K562 (cell line): Measurements from ENCODE around the gene NME4. TPM values are rescaled to one million over a fixed set of nuclear protein-coding genes. Genes with fewer than 3 reads are reported as not detected.

Experiments used
- CEBPB ChIP-seq: fragments of 450-650 bp; IDR thresholded peaks from 2 replicates; pipeline ENCODE4 v1.6.1; 2016; ENCODE audit warnings: missing genetic modification characterization, missing compliant biosample characterization
- CTCFL ChIP-seq: IDR thresholded peaks from 2 replicates; pipeline ENCODE4 v1.6.1; 2011; ENCODE audit warnings: borderline replicate concordance, low read depth, mild to moderate bottlenecking, moderate library complexity, low read length; ENCODE audit not compliant: insufficient read depth, poor library complexity, severe bottlenecking
- DIDO1 ChIP-seq: fragments of 450-650 bp; IDR thresholded peaks from 2 replicates; pipeline ENCODE4 v1.6.1; 2016; ENCODE audit warnings: low read depth, missing biosample characterization, missing genetic modification characterization
- E2F8 ChIP-seq: fragments of 450-650 bp; IDR thresholded peaks from 2 replicates; pipeline ENCODE4 v1.7.1; 2018; ENCODE audit warnings: mild to moderate bottlenecking, low read depth; ENCODE audit not compliant: partially characterized antibody
- GTF2A2 ChIP-seq: IDR thresholded peaks from 2 replicates; pipeline ENCODE4 v1.6.1; 2016; ENCODE audit warnings: mild to moderate bottlenecking, missing genetic modification characterization, missing compliant biosample characterization
- KLF6 ChIP-seq: fragments of 250-450 bp; sonication (Bioruptor Pico); IDR thresholded peaks from 2 replicates; pipeline ENCODE4 v1.4.0; 2020; ENCODE audit warnings: mild to moderate bottlenecking, moderate library complexity, borderline replicate concordance
- LARP7 ChIP-seq: fragments of 450-650 bp; IDR thresholded peaks from 2 replicates; pipeline ENCODE4 v1.6.1; 2016
- MAZ ChIP-seq, 2 experiments: fragments of 450-650 bp in 1 of 2; sonication (generic) in 1 of 2; formaldehyde crosslinking; IDR thresholded peaks in 1 of 2; conservative IDR thresholded peaks in 1 of 2; 2 replicates each; pipeline versions ENCODE4 v1.4.0 to v1.5.0; 2020; ENCODE audit warnings: mild to moderate bottlenecking in 1 of 2, missing genetic modification reagents in 1 of 2
- MED1 ChIP-seq: sonication (generic); formaldehyde crosslinking; IDR thresholded peaks from 2 replicates; pipeline ENCODE4 v1.8.1; 2023; ENCODE audit warnings: missing genetic modification reagents, borderline replicate concordance
- MYC ChIP-seq, 2 experiments: fragments of 250-450 bp in 1 of 2; sonication (Bioruptor Pico) in 1 of 2; IDR thresholded peaks; 2 replicates each; pipeline versions ENCODE4 v1.5.1 to v1.6.1; 2012 to 2021; ENCODE audit warnings: low read depth in 2 of 2, borderline replicate concordance in 1 of 2, improper control_type of control experiment in 1 of 2, low read length in 1 of 2, mild to moderate bottlenecking in 1 of 2, moderate library complexity in 1 of 2
- NFE2 ChIP-seq: IDR thresholded peaks from 2 replicates; pipeline ENCODE4 v1.6.1; 2014; ENCODE audit warnings: antibody characterized with exemption, low read depth
- PHB ChIP-seq: fragments of 250-450 bp; sonication (Bioruptor Pico); IDR thresholded peaks from 2 replicates; pipeline ENCODE4 v1.5.0; 2021
- POLR3A ChIP-seq: IDR thresholded peaks from 2 replicates; pipeline ENCODE4 v1.6.1; 2011; ENCODE audit warnings: borderline replicate concordance, mild to moderate bottlenecking, moderate library complexity; ENCODE audit not compliant: insufficient read length, insufficient read depth; ENCODE audit errors: extremely low read depth
- PTRF ChIP-seq: fragments of 450-650 bp; IDR thresholded peaks from 2 replicates; pipeline ENCODE4 v1.6.1; 2016; ENCODE audit warnings: mild to moderate bottlenecking, missing genetic modification characterization, missing compliant biosample characterization
- RBM22 ChIP-seq: fragments of 200-400 bp; formaldehyde crosslinking; IDR thresholded peaks from 2 replicates; pipeline ENCODE4 v1.6.1; 2018; ENCODE audit warnings: low read length, low read depth; ENCODE audit not compliant: poor library complexity, severe bottlenecking
- YY1 ChIP-seq, 3 experiments: IDR thresholded peaks; 2 replicates each; pipeline ENCODE4 v1.6.1; 2011; ENCODE audit warnings: low read length in 2 of 3, mild to moderate bottlenecking in 2 of 3, moderate library complexity in 2 of 3, borderline replicate concordance in 1 of 3, control low read depth in 1 of 3, low read depth in 1 of 3; ENCODE audit not compliant: insufficient read depth in 3 of 3, insufficient replicate concordance in 2 of 3, control insufficient read depth in 1 of 3, insufficient read length in 1 of 3; ENCODE audit errors: extremely low read depth in 1 of 3
- ZFP91 ChIP-seq: sonication (generic); formaldehyde crosslinking; IDR thresholded peaks from 2 replicates; pipeline ENCODE4 v1.8.0; 2022; ENCODE audit warnings: mild to moderate bottlenecking, missing genetic modification reagents
- ZNF507 ChIP-seq: conservative IDR thresholded peaks from 2 replicates; pipeline ENCODE4 v1.6.1; 2017; ENCODE audit warnings: missing genetic modification characterization, missing compliant biosample characterization
- polyA plus RNA-seq, 8 experiments: library from polyadenylated mRNA; depleted of rRNA in 4 of 8; stranded (reverse) in 5 of 8; unstranded in 3 of 8; fragments of >200 nt; fragmentation: Nextera tagmentation in 2 of 8; fragmentation: Illumina TruSeq in 1 of 8; extraction: Ambion mirVana in 2 of 8; extraction: Trizol in 1 of 8; gene quantifications; 2 replicates each; pipeline versions ENCODE4 v1.2.1 to v1.2.3, GENCODE V29; 2011 to 2014; ENCODE audit warnings: inconsistent platforms in 1 of 8, missing spikeins in 1 of 8
- total RNA-seq, 7 experiments: library from RNA; depleted of rRNA in 6 of 7; stranded (reverse); fragments of >200 nt in 6 of 7; fragmentation: Illumina TruSeq in 2 of 7; extraction: Trizol in 2 of 7; gene quantifications; 2 replicates each; pipeline versions ENCODE4 v1.2.1 to v1.2.3, GENCODE V29; 2011 to 2021; ENCODE audit warnings: low replicate concordance in 1 of 7

Gene NME4
- total and polyA plus RNA-seq, 9 of the 15 experiments (the other 6 are each of a cell fraction or from before 2014, with no cell fraction given), result 15.4 to 264 (median 139) TPM

- TF ChIP-seq ZFP91 (CRISPR knock-in tag), result no peak
- TF ChIP-seq DIDO1 (tag), result no peak
- TF ChIP-seq GTF2A2 (tag), result no peak
- no peak for TF ChIP-seq CEBPB (tag)
- TF ChIP-seq PHB, result no peak
- no peak for TF ChIP-seq POLR3A
- no peak for TF ChIP-seq PTRF
- TF ChIP-seq E2F8, result no peak
- no peak for TF ChIP-seq RBM22
- peak in 2 of 3 experiments; percentile 37 to 78 for TF ChIP-seq YY1 (IDR thresholded peaks at IDR 0.05; ENCODE audit: borderline replicate concordance in 1 of 3, control insufficient read depth in 1 of 3, extremely low read depth in 1 of 3, insufficient read depth in 3 of 3, insufficient read length in 1 of 3, insufficient replicate concordance in 2 of 3, low read depth in 1 of 3, low read length in 2 of 3)
- no peak for TF ChIP-seq NFE2
- peak in 1 of 2 experiments; percentile 66; a peak in 1 of 4 replicates for TF ChIP-seq MAZ (CRISPR knock-in tag; conservative IDR thresholded peaks at IDR 0.05 in 1 of 2, IDR thresholded peaks at IDR 0.05 in 1 of 2)
- no peak for TF ChIP-seq ZNF507
- TF ChIP-seq LARP7, result no peak
- no peak for TF ChIP-seq MED1 (CRISPR knock-in tag)
- TF ChIP-seq CTCFL, result peak; percentile 24
- TF ChIP-seq KLF6 (CRISPR knock-in tag), result no peak
- peak; percentile 50; the same call in 1 of the 2 replicates for TF ChIP-seq MYC (IDR thresholded peaks at IDR 0.05; ENCODE audit: low read depth, low read length)
- TF ChIP-seq MYC (CRISPR knock-in tag; IDR thresholded peaks at IDR 0.05; ENCODE audit: borderline replicate concordance, low read depth), result no peak
Measured at GRCh38 chr16:397135-397661, at the start of gene NME4 (continued).
